Activated gamma-delta T cell treated with anti-CD3 and anti-CD28 coated beads, Interleukin-2, amount 50 U/mL, for 16 hours (primary cell): ENCODE measurements around the gene LEUTX.
A peak's percentile ranks its signal among the peaks of the same experiment; 100 is the strongest.
"Not testable (repeated sequence)": the region's sequence is repeated elsewhere in the genome, so short reads cannot be mapped to it uniquely, and the experiment has no call there.

Experiments
- DNase-seq: peaks from one replicate; pipeline ENCODE4 v3.0.0-alpha.2; 2020; ENCODE audit warnings: low read depth

LEUTX gene

GRCh38 chr19:39778763-39779162 lies at the start of gene LEUTX:
TSS of gene LEUTX (plus strand) at chr19:39778854. CDS start at chr19:39778921, 67 bp downstream.
- DNase-seq = no peak

GRCh38 chr19:39729594-39729993 lies 49.1 kb upstream of the LEUTX start:
- no peak for DNase-seq

- no peak for DNase-seq
Measured at GRCh38 chr19:39731685-39732084, 47.0 kb upstream of the LEUTX start.

GRCh38 chr19:39733841-39734240 lies 44.8 kb upstream of the LEUTX start:
- no peak for DNase-seq

- DNase-seq = no peak
Measured at GRCh38 chr19:39735688-39736087, 43.0 kb upstream of the LEUTX start.

GRCh38 chr19:39736088-39736487 lies 42.6 kb upstream of the LEUTX start:
- no peak for DNase-seq

GRCh38 chr19:39737351-39737750 lies 41.3 kb upstream of the LEUTX start:
- no peak for DNase-seq

- DNase-seq = no peak
Measured at GRCh38 chr19:39737891-39738290, 40.8 kb upstream of the LEUTX start, which contains the start of gene CLC. TSS of gene CLC (minus strand) at chr19:39738029. CDS start at chr19:39737952, 77 bp downstream.

- DNase-seq = no peak
Measured at GRCh38 chr19:39738814-39739213, 39.8 kb upstream of the LEUTX start.

GRCh38 chr19:39740395-39740794 lies 38.3 kb upstream of the LEUTX start:
- no peak for DNase-seq

GRCh38 chr19:39745643-39746042 lies 33.0 kb upstream of the LEUTX start:
- no peak for DNase-seq

- no peak for DNase-seq
Measured at GRCh38 chr19:39746836-39747529, 31.7 kb upstream of the LEUTX start.

- DNase-seq = no peak
Measured at GRCh38 chr19:39749981-39750380, 28.7 kb upstream of the LEUTX start.

- DNase-seq = no peak
Measured at GRCh38 chr19:39752390-39752789, 26.3 kb upstream of the LEUTX start.

GRCh38 chr19:39752795-39753194 lies 25.9 kb upstream of the LEUTX start:
- DNase-seq = no peak

GRCh38 chr19:39754544-39754943 lies 24.1 kb upstream of the LEUTX start:
- no peak for DNase-seq

GRCh38 chr19:39754971-39755370 lies 23.7 kb upstream of the LEUTX start:
- DNase-seq = no peak

GRCh38 chr19:39759457-39760184 lies 19.0 kb upstream of the LEUTX start:
- no peak for DNase-seq

- DNase-seq = not testable (repeated sequence)
Measured at GRCh38 chr19:39761851-39762250, 16.8 kb upstream of the LEUTX start.

- DNase-seq = peak; percentile 25
Measured at GRCh38 chr19:39765091-39766076, 13.3 kb upstream of the LEUTX start.

- no peak for DNase-seq
Measured at GRCh38 chr19:39768334-39768733, 10.3 kb upstream of the LEUTX start.

GRCh38 chr19:39768786-39769185 lies 9.9 kb upstream of the LEUTX start:
- DNase-seq = no peak
